GM12865 (cell line): ENCODE data around the gene FAM193A.

ENCODE experiments used
- DNase-seq: peaks from one replicate; pipeline ENCODE4 v3.0.0; 2010; ENCODE audit warnings: low read depth
- H3K4me3 ChIP-seq: 2 replicates; pipeline ENCODE4 v1.5.1; 2011; ENCODE audit warnings: mild to moderate bottlenecking, low read depth, low read length, control low read depth
- TF ChIP-seq, protein P1 (sequence below): IDR thresholded peaks from 2 replicates; pipeline ENCODE4 v1.5.1; 2011; ENCODE audit warnings: low read length, control low read depth, low read depth, inconsistent platforms; ENCODE audit not compliant: insufficient read depth; ENCODE audit errors: missing control alignments

The FAM193A gene

DNA sequence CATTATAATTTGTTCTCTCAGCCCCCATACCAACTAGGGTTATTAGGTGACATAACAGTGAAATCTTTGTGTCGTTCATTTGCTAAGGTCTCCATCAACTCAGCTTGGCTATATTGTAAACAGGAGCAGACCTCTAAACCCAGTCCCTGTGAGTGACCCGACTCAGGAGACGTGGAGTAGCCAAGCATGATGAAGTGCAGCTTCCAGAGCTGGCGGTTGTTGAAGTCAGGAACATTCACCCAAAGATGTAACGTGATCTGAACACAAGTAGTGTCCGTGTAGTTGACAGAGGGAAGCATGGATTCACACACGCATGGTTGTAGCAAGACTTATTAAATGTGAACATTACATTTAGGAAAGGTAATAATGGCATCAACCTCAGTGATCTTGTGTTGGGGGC, 102.3 kb downstream of the FAM193A start:
- no peak overlapping the region for H3K4me3 ChIP-seq
- TF ChIP-seq, protein P1, sequence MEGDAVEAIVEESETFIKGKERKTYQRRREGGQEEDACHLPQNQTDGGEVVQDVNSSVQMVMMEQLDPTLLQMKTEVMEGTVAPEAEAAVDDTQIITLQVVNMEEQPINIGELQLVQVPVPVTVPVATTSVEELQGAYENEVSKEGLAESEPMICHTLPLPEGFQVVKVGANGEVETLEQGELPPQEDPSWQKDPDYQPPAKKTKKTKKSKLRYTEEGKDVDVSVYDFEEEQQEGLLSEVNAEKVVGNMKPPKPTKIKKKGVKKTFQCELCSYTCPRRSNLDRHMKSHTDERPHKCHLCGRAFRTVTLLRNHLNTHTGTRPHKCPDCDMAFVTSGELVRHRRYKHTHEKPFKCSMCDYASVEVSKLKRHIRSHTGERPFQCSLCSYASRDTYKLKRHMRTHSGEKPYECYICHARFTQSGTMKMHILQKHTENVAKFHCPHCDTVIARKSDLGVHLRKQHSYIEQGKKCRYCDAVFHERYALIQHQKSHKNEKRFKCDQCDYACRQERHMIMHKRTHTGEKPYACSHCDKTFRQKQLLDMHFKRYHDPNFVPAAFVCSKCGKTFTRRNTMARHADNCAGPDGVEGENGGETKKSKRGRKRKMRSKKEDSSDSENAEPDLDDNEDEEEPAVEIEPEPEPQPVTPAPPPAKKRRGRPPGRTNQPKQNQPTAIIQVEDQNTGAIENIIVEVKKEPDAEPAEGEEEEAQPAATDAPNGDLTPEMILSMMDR = no peak
- no peak for DNase-seq

DNA sequence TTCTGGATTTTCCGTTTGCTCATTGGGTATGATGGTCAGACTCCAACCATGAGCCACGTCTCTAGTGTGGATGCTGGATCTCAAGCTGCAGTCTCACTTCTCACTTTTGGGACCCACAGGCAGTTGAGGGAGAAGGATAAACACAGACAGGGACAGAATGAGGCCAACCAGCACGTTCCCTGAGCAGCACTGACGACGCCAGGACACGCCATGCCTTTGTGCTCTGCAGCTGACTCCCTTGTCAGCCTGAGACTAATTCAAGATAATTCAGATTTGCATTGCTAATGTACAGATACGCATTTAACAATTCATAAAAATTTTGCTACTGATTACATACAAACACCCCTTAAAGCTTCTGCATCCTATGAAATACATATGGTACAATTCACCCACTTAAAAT, 106.5 kb downstream of the FAM193A start:
- no peak for DNase-seq
- no peak overlapping the region for H3K4me3 ChIP-seq
- TF ChIP-seq, protein P1 = no peak

GRCh38 chr4:2643555-2643954, 107.1 kb downstream of the FAM193A start:
- TF ChIP-seq, protein P1 = no peak
- no peak overlapping the region for H3K4me3 ChIP-seq
- no peak for DNase-seq

GRCh38 chr4:2646396-2647149, 110.1 kb downstream of the FAM193A start:
- DNase-seq = no peak

DNA sequence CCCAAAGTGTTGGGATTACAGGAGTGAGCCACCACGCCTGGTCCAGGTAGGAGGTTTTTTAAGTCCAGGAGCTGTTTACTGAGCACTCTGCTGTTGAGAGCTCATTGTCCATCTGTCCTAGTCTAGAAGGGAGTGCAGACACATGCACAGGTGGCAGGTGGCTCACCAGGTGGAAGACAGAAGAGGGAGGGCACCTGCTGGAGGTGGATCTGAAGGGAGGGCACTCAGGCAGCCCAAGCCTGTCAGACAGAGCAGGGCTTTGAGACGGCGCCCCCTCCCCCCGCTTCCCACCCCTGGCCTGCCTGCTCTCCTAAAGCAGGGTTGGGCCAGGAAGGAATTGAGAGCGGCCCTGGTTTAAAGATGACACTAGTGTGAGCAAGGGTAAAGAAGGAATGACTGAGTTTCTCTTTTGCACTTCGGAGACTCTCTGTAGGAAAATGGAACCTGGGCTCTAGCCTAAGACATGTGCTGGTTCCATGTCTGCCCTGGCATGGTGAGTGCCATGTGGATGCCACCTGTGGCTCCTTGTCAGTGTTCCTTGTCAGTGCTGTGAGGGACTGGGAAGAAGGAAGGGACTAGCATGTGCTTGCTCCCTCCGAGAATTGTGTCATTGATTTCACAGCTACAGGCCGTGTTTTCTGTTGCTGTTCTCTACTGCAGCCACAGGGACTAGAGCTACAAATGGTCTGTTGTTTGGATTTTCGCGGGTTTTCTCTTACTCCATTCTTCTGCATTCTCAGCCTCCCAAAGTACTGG, 111.1 kb downstream of the FAM193A start:
- TF ChIP-seq, protein P1 = no peak
- DNase-seq = no peak
- H3K4me3 ChIP-seq = no peak overlapping the region

More at GRCh38 chr4:2646396-2647149, 110.1 kb downstream of the FAM193A start:
- TF ChIP-seq, protein P1 = no peak
- H3K4me3 ChIP-seq = no peak overlapping the region

DNA sequence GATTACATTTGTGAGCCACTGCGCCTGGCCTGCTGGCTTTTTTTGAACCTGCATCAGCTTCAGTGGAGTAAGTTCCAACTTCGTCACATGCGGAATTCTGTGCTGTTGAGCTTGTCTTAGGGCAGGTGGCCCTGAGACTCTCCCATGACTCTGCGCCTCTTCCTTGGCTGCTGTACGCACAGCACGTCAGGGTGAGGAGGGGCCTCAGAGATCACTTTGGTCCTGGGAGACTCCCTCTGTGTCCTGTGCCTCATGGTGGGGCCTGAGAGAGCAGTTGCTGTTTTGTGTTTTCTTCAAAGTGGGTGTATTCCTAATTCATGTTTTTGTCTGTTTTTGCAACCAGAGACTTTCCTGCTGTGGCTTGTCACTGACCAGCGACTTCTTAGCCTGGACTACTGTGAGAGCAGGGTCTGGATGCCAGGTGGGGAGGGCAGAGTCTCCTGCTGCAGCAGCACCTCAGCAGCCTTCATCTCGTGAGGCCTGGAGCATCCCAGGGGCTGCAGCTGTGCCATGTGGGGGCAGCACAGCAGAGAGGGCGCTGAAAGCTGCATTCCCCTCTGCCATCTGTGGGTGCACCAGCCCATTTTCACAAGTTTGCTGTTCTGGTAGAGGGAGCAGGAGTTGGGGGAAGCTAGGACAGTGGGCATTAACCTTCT, 111.8 kb downstream of the FAM193A start:
- H3K4me3 ChIP-seq = no peak overlapping the region
- TF ChIP-seq, protein P1 = no peak
- DNase-seq = no peak
